K562 (cell line): ENCODE data around the gene ETNK2. TPM values are rescaled to one million over a fixed set of nuclear protein-coding genes. Genes with fewer than 3 reads are reported as not detected.

Source experiments
- ATAC-seq: fragments of 200-7000 bp; cut with Tn5 transposase; 3 replicates; pipeline ENCODE4 v1.9.1; 2020; ENCODE audit warnings: moderate library complexity
- BruUV-seq: library from RNA; stranded (reverse); fragments of 400-500 nt; replicated peaks from 2 replicates; lab custom pipeline; 2021; lab: Mats Ljungman, UMichigan
- CTCF ChIA-PET: fragments of 300-600 bp; formaldehyde crosslinking; extraction: SDS; loops from one replicate; lab custom pipeline; 2021; ENCODE audit warnings: low intra/inter-chr PET ratio; lab: Yijun Ruan, JAX
- POLR2A ChIA-PET: fragments of 300-600, 350-650 bp; sonication (Branson Sonifier 250); formaldehyde crosslinking; extraction: SDS; loops from one replicate; lab custom pipeline; 2021; ENCODE audit warnings: antibody characterized with exemption, inconsistent platforms; lab: Yijun Ruan, JAX
- DNase-seq, 4 experiments: peaks; one replicate each; pipeline versions ENCODE4 v3.0.0 to v3.0.0-alpha.2; 2011 to 2018; ENCODE audit warnings: low spot score in 3 of 4, mixed read lengths in 3 of 4; ENCODE audit errors: extremely low read depth in 1 of 4
- FAIRE-seq: peaks from 2 replicates; lab custom pipeline; 2011; peaks lifted over from hg19 to GRCh38; lab: Jason Lieb, UNC
- H2AFZ ChIP-seq: 2 replicates; pipeline ENCODE4 v1.6.0; 2011; ENCODE audit warnings: low read depth, low read length, control low read depth, inconsistent platforms
- H3K27ac ChIP-seq: fragments of 200-600 bp; 3 replicates; pipeline ENCODE4 v1.8.0; 2011; ENCODE audit warnings: low read depth, mild to moderate bottlenecking, control low read depth, inconsistent platforms, low read length, moderate library complexity, mixed read lengths; ENCODE audit errors: extremely low read depth
- H3K27me3 ChIP-seq, 2 experiments: fragments of 300-600 bp in 1 of 2; 2 replicates in 1 of 2; 3 replicates in 1 of 2; pipeline versions ENCODE4 v1.6.0 to v1.8.0; 2011; ENCODE audit warnings: inconsistent platforms in 2 of 2, low read length in 2 of 2, mild to moderate bottlenecking in 1 of 2, mixed read lengths in 1 of 2, moderate library complexity in 1 of 2; ENCODE audit not compliant: control insufficient read depth in 2 of 2, insufficient read depth in 2 of 2
- H3K36me3 ChIP-seq: fragments of 300-600 bp; 3 replicates; pipeline ENCODE4 v1.8.0; 2011; ENCODE audit warnings: mild to moderate bottlenecking, low read length, inconsistent platforms; ENCODE audit not compliant: control insufficient read depth, insufficient read depth
- H3K4me1 ChIP-seq, 2 experiments: fragments of 200-600 bp in 1 of 2; replicated peaks in 1 of 2; 2 replicates in 1 of 2; 3 replicates in 1 of 2; pipeline versions ENCODE4 v1.5.1 to v1.8.0; 2011; ENCODE audit warnings: inconsistent platforms in 2 of 2, low read length in 2 of 2, mild to moderate bottlenecking in 1 of 2, mixed read lengths in 1 of 2, moderate library complexity in 1 of 2; ENCODE audit not compliant: control insufficient read depth in 2 of 2, insufficient read depth in 2 of 2
- H3K4me2 ChIP-seq: 2 replicates; pipeline ENCODE4 v1.6.1; 2011; ENCODE audit warnings: low read length, control low read depth, inconsistent platforms, mixed read lengths; ENCODE audit not compliant: insufficient read depth
- H3K4me3 ChIP-seq: fragments of 200-600 bp; sonication (generic), shearing (Covaris generic); 2 replicates; pipeline ENCODE4 v1.5.1; 2016; ENCODE audit warnings: control low read depth, inconsistent platforms
- H3K79me2 ChIP-seq: fragments of 200-600 bp; 3 replicates; pipeline ENCODE4 v1.8.0; 2011; ENCODE audit warnings: low read length, inconsistent platforms; ENCODE audit not compliant: control insufficient read depth, insufficient read depth
- H3K9ac ChIP-seq, 2 experiments: 2 replicates each; pipeline versions ENCODE4 v1.6.0 to v1.6.1; 2011; ENCODE audit warnings: low read depth in 2 of 2, low read length in 2 of 2, control low read depth in 1 of 2, inconsistent platforms in 1 of 2, mild to moderate bottlenecking in 1 of 2, mixed read lengths in 1 of 2; ENCODE audit not compliant: insufficient read depth in 1 of 2
- H3K9me1 ChIP-seq: one replicate; pipeline ENCODE4 v1.6.0; 2011; ENCODE audit warnings: inconsistent platforms, mild to moderate bottlenecking, low read length, moderate library complexity; ENCODE audit not compliant: control insufficient read depth, insufficient read depth
- H3K9me3 ChIP-seq: replicated peaks from 2 replicates; pipeline ENCODE4 v1.5.1; 2011; ENCODE audit warnings: low read depth, low read length, inconsistent platforms; ENCODE audit not compliant: control insufficient read depth, insufficient read depth
- H4K20me1 ChIP-seq: replicated peaks from 2 replicates; pipeline ENCODE4 v1.6.1; 2011; ENCODE audit warnings: low read length, inconsistent platforms, mixed read lengths; ENCODE audit not compliant: control insufficient read depth, insufficient read depth
- E2F4 ChIP-seq: sonication (generic); formaldehyde crosslinking; IDR thresholded peaks from 2 replicates; pipeline ENCODE4 v1.8.0; 2022; ENCODE audit warnings: mild to moderate bottlenecking, low read depth, missing genetic modification reagents
- FOXA3 ChIP-seq, 2 experiments: fragments of 450-650 bp in 1 of 2; sonication (generic) in 1 of 2; formaldehyde crosslinking; IDR thresholded peaks in 1 of 2; conservative IDR thresholded peaks in 1 of 2; 2 replicates each; pipeline versions ENCODE4 v1.4.0 to v1.8.0; 2020 to 2022; ENCODE audit warnings: mild to moderate bottlenecking in 2 of 2, missing genetic modification reagents in 1 of 2
- HOXB6 ChIP-seq: fragments of 250-450 bp; sonication (Bioruptor Pico); IDR thresholded peaks from 2 replicates; pipeline ENCODE4 v1.5.1; 2022; ENCODE audit warnings: mild to moderate bottlenecking, borderline replicate concordance
- NR2C2 ChIP-seq, 2 experiments: fragments of 200-800 bp in 1 of 2; sonication (Bioruptor generic) in 1 of 2; sonication (generic) in 1 of 2; formaldehyde crosslinking in 1 of 2; IDR thresholded peaks; 2 replicates each; pipeline versions ENCODE4 v1.6.1 to v1.8.0; 2016 to 2022; ENCODE audit warnings: mild to moderate bottlenecking in 1 of 2, missing compliant biosample characterization in 1 of 2, missing genetic modification characterization in 1 of 2, missing genetic modification reagents in 1 of 2
- RCOR1 ChIP-seq, 2 experiments: IDR thresholded peaks; 2 replicates each; pipeline ENCODE4 v1.6.1; 2012; ENCODE audit warnings: low read depth in 2 of 2, low read length in 2 of 2, borderline replicate concordance in 1 of 2, improper control_type of control experiment in 1 of 2
- TAF1 ChIP-seq: IDR thresholded peaks from 2 replicates; pipeline ENCODE4 v1.6.1; 2011; ENCODE audit warnings: mild to moderate bottlenecking, low read length, moderate library complexity; ENCODE audit not compliant: insufficient read depth, control insufficient read depth, severe bottlenecking; ENCODE audit errors: extremely low read depth
- ZC3H11A ChIP-seq: IDR thresholded peaks from 2 replicates; pipeline ENCODE4 v1.6.1; 2012; ENCODE audit warnings: low read depth, low read length, improper control_type of control experiment
- WGBS: fragments of 100-300 bp; shearing (Covaris generic); methylation state at CpG from one replicate; pipeline ENCODE4 v1.1.6; 2016; ENCODE audit warnings: low coverage, mixed read lengths; ENCODE audit not compliant: insufficient coverage; ENCODE audit errors: missing lambda C conversion rate; 5-methylcytosine and 5-hydroxymethylcytosine counted together
- in situ Hi-C: fragments of 300-500 bp; cut with MboI; formaldehyde crosslinking; loops from 4 replicates; pipeline ENCODE4 v1.15.0; 2018; ENCODE audit warnings: inconsistent platforms, mixed read lengths
- intact Hi-C: fragments of 100-400 bp; cut with micrococcal nuclease; formaldehyde crosslinking; loops from 2 replicates; pipeline ENCODE4 v1.14.2; 2022
- polyA plus RNA-seq, 8 experiments: library from polyadenylated mRNA; depleted of rRNA in 4 of 8; stranded (reverse) in 5 of 8; unstranded in 3 of 8; fragments of >200 nt; fragmentation: Nextera tagmentation in 2 of 8; fragmentation: Illumina TruSeq in 1 of 8; extraction: Ambion mirVana in 2 of 8; extraction: Trizol in 1 of 8; gene quantifications; 2 replicates each; pipeline versions ENCODE4 v1.2.1 to v1.2.3, GENCODE V29; 2011 to 2014; ENCODE audit warnings: inconsistent platforms in 1 of 8, missing spikeins in 1 of 8
- total RNA-seq, 7 experiments: library from RNA; depleted of rRNA in 6 of 7; stranded (reverse); fragments of >200 nt in 6 of 7; fragmentation: Illumina TruSeq in 2 of 7; extraction: Trizol in 2 of 7; gene quantifications; 2 replicates each; pipeline versions ENCODE4 v1.2.1 to v1.2.3, GENCODE V29; 2011 to 2021; ENCODE audit warnings: low replicate concordance in 1 of 7
- TF ChIP-seq, protein P1 (sequence below): fragments of 250-450 bp; sonication (Bioruptor Pico); IDR thresholded peaks from 2 replicates; pipeline ENCODE4 v1.5.0; 2021; ENCODE audit warnings: mild to moderate bottlenecking, borderline replicate concordance

The ETNK2 gene
- total and polyA plus RNA-seq, 9 of the 15 experiments (the other 6 are each of a cell fraction or from before 2014, with no cell fraction given): 0.03 to 0.38 (median 0.13) TPM; not detected in 4

GRCh38 chr1:204114606-204115005 lies 37.2 kb downstream of the ETNK2 start:
- ATAC-seq: no peak
- FAIRE-seq: no peak
- no peak for TF ChIP-seq ZC3H11A
- no peak for TF ChIP-seq HOXB6 (CRISPR knock-in tag)
- no peak for TF ChIP-seq RCOR1 (IDR thresholded peaks at IDR 0.05; ENCODE audit: borderline replicate concordance in 1 of 2, low read depth in 2 of 2, low read length in 2 of 2)
- no peak for TF ChIP-seq FOXA3 (CRISPR knock-in tag; conservative IDR thresholded peaks at IDR 0.05 in 1 of 2, IDR thresholded peaks at IDR 0.05 in 1 of 2)
- TF ChIP-seq E2F4 (CRISPR knock-in tag): no peak
- no peak for TF ChIP-seq NR2C2 (CRISPR knock-in tag; IDR thresholded peaks at IDR 0.05)
- peak; percentile 35; the same call in 1 of the 2 replicates for TF ChIP-seq NR2C2 (tag; IDR thresholded peaks at IDR 0.05)
- TF ChIP-seq, protein P1, sequence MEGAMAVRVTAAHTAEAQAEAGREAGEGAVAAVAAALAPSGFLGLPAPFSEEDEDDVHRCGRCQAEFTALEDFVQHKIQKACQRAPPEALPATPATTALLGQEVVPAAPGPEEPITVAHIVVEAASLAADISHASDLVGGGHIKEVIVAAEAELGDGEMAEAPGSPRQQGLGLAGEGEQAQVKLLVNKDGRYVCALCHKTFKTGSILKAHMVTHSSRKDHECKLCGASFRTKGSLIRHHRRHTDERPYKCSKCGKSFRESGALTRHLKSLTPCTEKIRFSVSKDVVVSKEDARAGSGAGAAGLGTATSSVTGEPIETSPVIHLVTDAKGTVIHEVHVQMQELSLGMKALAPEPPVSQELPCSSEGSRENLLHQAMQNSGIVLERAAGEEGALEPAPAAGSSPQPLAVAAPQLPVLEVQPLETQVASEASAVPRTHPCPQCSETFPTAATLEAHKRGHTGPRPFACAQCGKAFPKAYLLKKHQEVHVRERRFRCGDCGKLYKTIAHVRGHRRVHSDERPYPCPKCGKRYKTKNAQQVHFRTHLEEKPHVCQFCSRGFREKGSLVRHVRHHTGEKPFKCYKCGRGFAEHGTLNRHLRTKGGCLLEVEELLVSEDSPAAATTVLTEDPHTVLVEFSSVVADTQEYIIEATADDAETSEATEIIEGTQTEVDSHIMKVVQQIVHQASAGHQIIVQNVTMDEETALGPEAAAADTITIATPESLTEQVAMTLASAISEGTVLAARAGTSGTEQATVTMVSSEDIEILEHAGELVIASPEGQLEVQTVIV (CRISPR knock-in tag): no peak
- no peak for TF ChIP-seq TAF1

More at GRCh38 chr1:204114606-204115005, 37.2 kb downstream of the ETNK2 start:
- intact Hi-C loops: no loop called here
- no peak for DNase-seq
- peaks cover 9 to 56% of the 10 kb centered on the region in 2 experiments; a peak in 4 of 5 replicates for H3K27me3 ChIP-seq
- H3K4me2 ChIP-seq: no peak overlapping the region
- no peaks in the 10 kb centered on the region for H3K79me2 ChIP-seq
- CTCF ChIA-PET: no interaction called here
- in situ Hi-C loops: no loop called here
- no peak overlapping the region for H3K4me3 ChIP-seq
- H4K20me1 ChIP-seq: peaks cover 8% of the 10 kb centered on the region; the same call in 1 of the 2 replicates
- H3K9ac ChIP-seq: no peak overlapping the region
- no peaks in the 10 kb centered on the region for H3K36me3 ChIP-seq
- H3K9me1 ChIP-seq: no peaks in the 10 kb centered on the region
- H3K9me3 ChIP-seq: no peaks in the 10 kb centered on the region
- no TSS peak for BruUV-seq
- WGBS: 3% methylated on average over 4 of the region's 4 CpGs
- no peak overlapping the region for H2AFZ ChIP-seq
- H3K4me1 ChIP-seq: 0 out of 5 replicates have a peak, but pooled peaks cover 0 to 2% of the 10 kb centered on the region in 2 experiments
- H3K27ac ChIP-seq: no peak overlapping the region
- POLR2A ChIA-PET: interaction anchor here (0.6 kb wide), 1 partner anchor 248 kb away, joined by 3 read pairs; no protein-coding TSS in a partner anchor
